OCI-LY3 (cell line): Measurements from ENCODE around the gene BICD1.

Experiments used
- CTCF ChIP-seq: fragments of 200-600, 300-600 bp; sonication (generic); IDR thresholded peaks from 2 replicates; pipeline ENCODE4 v1.5.1; 2014; ENCODE audit warnings: antibody characterized with exemption, low read length, low read depth
- EZH2phosphoT487 ChIP-seq: fragments of 200-600 bp; shearing (Covaris generic); IDR thresholded peaks from 2 replicates; pipeline ENCODE4 v1.6.1; 2018; ENCODE audit warnings: antibody characterized with exemption, mixed run types, low read depth

GRCh38 chr12:32134101-32134888 lies 27.6 kb downstream of the BICD1 start:
- no peak for TF ChIP-seq CTCF
- TF ChIP-seq EZH2phosphoT487: no peak
